CD4-positive, alpha-beta T cell treated with Interleukin-6 for 4 hours (primary cell): ENCODE data around the gene ZXDC.

Source experiments
- DNase-seq: peaks from one replicate; pipeline ENCODE4 v3.0.0-alpha.2; 2020; ENCODE audit warnings: mixed read lengths

The ZXDC gene

GRCh38 chr3:126412841-126413692, 62.6 kb downstream of the ZXDC start:
- no peak for DNase-seq

- no peak for DNase-seq
Measured at GRCh38 chr3:126408099-126408498, 67.6 kb downstream of the ZXDC start.

- DNase-seq = no peak
Measured at GRCh38 chr3:126407412-126408044, 68.2 kb downstream of the ZXDC start.

- no peak for DNase-seq
Measured at GRCh38 chr3:126406389-126407296, 69.0 kb downstream of the ZXDC start.

- DNase-seq = no peak
Measured at GRCh38 chr3:126402666-126403302, 72.9 kb downstream of the ZXDC start.

GRCh38 chr3:126402178-126402577, 73.5 kb downstream of the ZXDC start:
- DNase-seq = no peak

GRCh38 chr3:126401611-126402160, 74.0 kb downstream of the ZXDC start:
- DNase-seq = no peak

- no peak for DNase-seq
Measured at GRCh38 chr3:126399756-126400155, 75.9 kb downstream of the ZXDC start.

- no peak for DNase-seq
Measured at GRCh38 chr3:126399351-126399735, 76.3 kb downstream of the ZXDC start.

GRCh38 chr3:126398423-126399350, 77.0 kb downstream of the ZXDC start:
- DNase-seq = no peak

GRCh38 chr3:126397610-126398422, 77.9 kb downstream of the ZXDC start:
- no peak for DNase-seq

- no peak for DNase-seq
Measured at GRCh38 chr3:126396536-126396935, 79.2 kb downstream of the ZXDC start.

GRCh38 chr3:126395846-126396513, 79.7 kb downstream of the ZXDC start:
- DNase-seq = no peak

- no peak for DNase-seq
Measured at GRCh38 chr3:126394977-126395321, 80.7 kb downstream of the ZXDC start.

- DNase-seq = no peak
Measured at GRCh38 chr3:126394179-126394976, 81.3 kb downstream of the ZXDC start, which contains the start of gene CFAP100. TSS of gene CFAP100 (plus strand) at chr3:126394909. CDS start at chr3:126396001, 1,092 bp downstream.

GRCh38 chr3:126393563-126393962, 82.1 kb downstream of the ZXDC start:
- DNase-seq = no peak

GRCh38 chr3:126392246-126392645, 83.4 kb downstream of the ZXDC start:
- no peak for DNase-seq

GRCh38 chr3:126391631-126392030, 84.1 kb downstream of the ZXDC start:
- no peak for DNase-seq

GRCh38 chr3:126390751-126391150, 84.9 kb downstream of the ZXDC start:
- DNase-seq = no peak
